Mammary epithelial cell (primary cell): ENCODE results near the gene ATP13A2.

Source experiments
- CTCF ChIP-seq, 2 donors: IDR thresholded peaks in 1 of 2; conservative IDR thresholded peaks in 1 of 2; 2 replicates each; pipeline ENCODE4 v1.5.1; 2011 to 2012; ENCODE audit warnings: inconsistent platforms in 2 of 2, low read length in 2 of 2, mild to moderate bottlenecking in 2 of 2, control low read depth in 1 of 2, low read depth in 1 of 2; ENCODE audit not compliant: insufficient read depth in 1 of 2; ENCODE audit errors: extremely low read depth in 1 of 2
- EZH2 ChIP-seq: IDR thresholded peaks from 2 replicates; pipeline ENCODE4 v1.6.1; 2012; ENCODE audit warnings: low read length, inconsistent platforms, borderline replicate concordance

DNA sequence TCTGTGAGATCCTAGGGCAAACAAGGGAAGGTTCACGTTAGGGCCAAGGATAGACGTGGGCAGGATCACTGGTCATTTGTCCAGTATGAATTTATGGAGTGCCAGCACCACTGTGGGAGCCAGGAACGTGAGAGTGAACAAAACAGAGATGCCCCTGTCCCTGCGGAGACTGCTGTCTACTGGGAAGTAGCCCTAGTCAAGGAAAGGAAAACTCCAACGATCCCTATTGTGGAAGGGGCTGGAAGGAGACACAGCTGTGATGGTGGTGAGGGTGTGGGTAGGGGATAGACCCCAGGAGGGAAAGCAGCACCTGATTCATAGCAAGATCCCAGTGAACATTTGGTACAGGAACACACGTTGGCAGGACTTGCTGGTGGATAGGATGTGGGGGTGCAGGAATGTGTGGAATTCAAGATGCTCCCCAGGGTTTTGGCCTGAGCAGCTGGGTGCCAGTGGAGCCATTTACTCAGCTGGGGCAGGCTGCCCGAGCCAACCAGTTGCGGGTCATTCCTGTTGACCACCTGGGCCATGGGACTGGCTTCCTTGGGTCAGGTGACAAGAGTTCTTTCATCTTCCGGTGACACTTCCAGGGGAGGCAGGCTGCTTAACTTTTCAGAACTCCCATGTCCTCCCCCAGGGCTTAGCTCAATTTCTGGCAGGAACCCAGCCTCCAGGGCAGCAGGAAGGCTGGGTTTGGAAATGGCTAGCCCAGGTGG is 1.2 kb upstream of the ATP13A2 start:
- TF ChIP-seq CTCF (conservative IDR thresholded peaks at IDR 0.05 in 1 of 2, IDR thresholded peaks at IDR 0.05 in 1 of 2; ENCODE audit: extremely low read depth in 1 of 2, insufficient read depth in 1 of 2, low read depth in 1 of 2, low read length in 2 of 2): no peak
- TF ChIP-seq EZH2: no peak
